Measurements from ENCODE around the gene UBAC2.
"Not testable (repeated sequence)": the region's sequence is repeated elsewhere in the genome, so short reads cannot be mapped to it uniquely, and the experiment has no call there.

The UBAC2 gene

GRCh38 chr13:99190147-99190985 lies 10.3 kb upstream of the UBAC2 start:
- DNase-seq = no peak

GRCh38 chr13:99191336-99191899 lies 9.2 kb upstream of the UBAC2 start:
- DNase-seq = no peak

GRCh38 chr13:99191900-99192399 lies 8.7 kb upstream of the UBAC2 start:
- peak; percentile 43 for DNase-seq

- DNase-seq = no peak
Measured at GRCh38 chr13:99192480-99192879, 8.2 kb upstream of the UBAC2 start.

- DNase-seq = no peak
Measured at GRCh38 chr13:99193152-99193551, 7.5 kb upstream of the UBAC2 start.

GRCh38 chr13:99196466-99197116 lies 4.1 kb upstream of the UBAC2 start:
- no peak for DNase-seq

- no peak for DNase-seq
Measured at GRCh38 chr13:99197117-99197651, 3.5 kb upstream of the UBAC2 start.

- peak; percentile 72 for DNase-seq
Measured at GRCh38 chr13:99199541-99200431, 868 bp upstream of the UBAC2 start.

GRCh38 chr13:99203601-99204579 lies 3.2 kb downstream of the UBAC2 start:
- no peak for DNase-seq

GRCh38 chr13:99205621-99206220 lies 5.1 kb downstream of the UBAC2 start:
- DNase-seq = no peak

- no peak for DNase-seq
Measured at GRCh38 chr13:99206226-99206625, 5.6 kb downstream of the UBAC2 start.

- DNase-seq = no peak
Measured at GRCh38 chr13:99206873-99207272, 6.2 kb downstream of the UBAC2 start.

- DNase-seq = no peak
Measured at GRCh38 chr13:99207511-99207910, 6.9 kb downstream of the UBAC2 start.

GRCh38 chr13:99208185-99208584 lies 7.5 kb downstream of the UBAC2 start:
- DNase-seq = no peak

GRCh38 chr13:99208845-99209527 lies 8.3 kb downstream of the UBAC2 start:
- DNase-seq = no peak

- not testable (repeated sequence) for DNase-seq
Measured at GRCh38 chr13:99210627-99211026, 10.0 kb downstream of the UBAC2 start.

- DNase-seq = no peak
Measured at GRCh38 chr13:99211421-99212035, 10.9 kb downstream of the UBAC2 start.

- DNase-seq = peak; percentile 50
Measured at GRCh38 chr13:99214232-99214631, 13.6 kb downstream of the UBAC2 start.

- DNase-seq = peak; percentile 78
Measured at GRCh38 chr13:99214731-99215130, 14.1 kb downstream of the UBAC2 start.

All from eye (tissue), 1 donor.